Measurements from ENCODE around the gene EHD1. TPM values are rescaled to one million over a fixed set of nuclear protein-coding genes. Genes with fewer than 3 reads are reported as not detected.

EHD1 gene
- total and polyA plus RNA-seq, 9 of the 15 experiments (the other 6 are each of a cell fraction or from before 2014, with no cell fraction given), result 0.46 to 65.0 (median 16.4) TPM

DNA sequence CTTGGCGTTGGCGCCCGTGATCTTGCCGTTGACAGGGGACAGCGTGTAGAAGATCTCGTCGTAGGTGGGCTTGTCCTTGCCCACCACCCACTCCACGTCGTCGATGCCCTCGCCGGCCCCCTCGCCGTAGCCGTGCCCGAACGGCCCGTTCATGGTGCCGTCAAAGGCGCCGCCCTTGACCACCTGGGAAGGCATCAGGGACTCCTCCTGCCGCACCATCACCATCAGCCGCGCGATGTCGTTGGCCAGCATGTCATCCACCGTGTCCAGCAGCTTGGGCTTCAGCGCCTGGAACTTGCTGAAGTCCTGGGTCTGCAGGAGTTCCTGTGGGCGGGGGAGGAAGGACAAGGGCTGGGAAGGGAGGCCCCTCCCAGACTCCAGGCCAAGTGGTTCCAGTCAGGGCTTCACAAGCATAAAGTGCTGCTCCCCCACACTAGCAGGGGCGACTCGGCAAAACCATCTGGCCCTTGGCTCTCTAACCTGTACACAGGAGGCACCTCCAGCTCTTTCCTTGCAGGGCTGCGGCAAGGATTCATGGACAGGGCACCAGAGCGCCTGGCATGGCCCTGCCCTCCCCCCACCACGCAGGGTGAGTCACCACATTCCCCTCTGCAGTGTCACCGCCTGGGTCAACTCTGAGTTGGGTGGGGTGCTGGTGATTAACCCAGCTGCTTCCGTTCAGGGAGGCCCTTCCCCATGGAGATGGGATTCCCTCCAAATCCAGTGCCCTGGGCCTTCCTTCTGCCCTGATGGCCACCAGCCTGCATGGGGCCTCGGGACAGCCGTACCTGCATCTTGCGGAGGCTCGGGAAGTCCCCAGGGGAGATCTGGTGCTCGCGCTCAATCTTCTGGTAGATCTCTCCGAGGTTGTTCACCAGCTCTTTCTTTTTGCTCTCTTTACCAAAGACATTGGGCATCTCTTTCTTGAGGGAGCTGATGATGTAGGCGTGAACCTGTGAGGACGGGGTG, 23.6 kb downstream of the EHD1 start (continued):
- TF ChIP-seq, protein P1, sequence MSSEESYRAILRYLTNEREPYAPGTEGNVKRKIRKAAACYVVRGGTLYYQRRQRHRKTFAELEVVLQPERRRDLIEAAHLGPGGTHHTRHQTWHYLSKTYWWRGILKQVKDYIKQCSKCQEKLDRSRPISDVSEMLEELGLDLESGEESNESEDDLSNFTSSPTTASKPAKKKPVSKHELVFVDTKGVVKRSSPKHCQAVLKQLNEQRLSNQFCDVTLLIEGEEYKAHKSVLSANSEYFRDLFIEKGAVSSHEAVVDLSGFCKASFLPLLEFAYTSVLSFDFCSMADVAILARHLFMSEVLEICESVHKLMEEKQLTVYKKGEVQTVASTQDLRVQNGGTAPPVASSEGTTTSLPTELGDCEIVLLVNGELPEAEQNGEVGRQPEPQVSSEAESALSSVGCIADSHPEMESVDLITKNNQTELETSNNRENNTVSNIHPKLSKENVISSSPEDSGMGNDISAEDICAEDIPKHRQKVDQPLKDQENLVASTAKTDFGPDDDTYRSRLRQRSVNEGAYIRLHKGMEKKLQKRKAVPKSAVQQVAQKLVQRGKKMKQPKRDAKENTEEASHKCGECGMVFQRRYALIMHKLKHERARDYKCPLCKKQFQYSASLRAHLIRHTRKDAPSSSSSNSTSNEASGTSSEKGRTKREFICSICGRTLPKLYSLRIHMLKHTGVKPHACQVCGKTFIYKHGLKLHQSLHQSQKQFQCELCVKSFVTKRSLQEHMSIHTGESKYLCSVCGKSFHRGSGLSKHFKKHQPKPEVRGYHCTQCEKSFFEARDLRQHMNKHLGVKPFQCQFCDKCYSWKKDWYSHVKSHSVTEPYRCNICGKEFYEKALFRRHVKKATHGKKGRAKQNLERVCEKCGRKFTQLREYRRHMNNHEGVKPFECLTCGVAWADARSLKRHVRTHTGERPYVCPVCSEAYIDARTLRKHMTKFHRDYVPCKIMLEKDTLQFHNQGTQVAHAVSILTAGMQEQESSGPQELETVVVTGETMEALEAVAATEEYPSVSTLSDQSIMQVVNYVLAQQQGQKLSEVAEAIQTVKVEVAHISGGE (CRISPR knock-in tag; IDR thresholded peaks at IDR 0.05), result no peak; a peak in 1 of 6 replicates
- TF ChIP-seq ZNF507 (tag; conservative IDR thresholded peaks at IDR 0.05) (no peak), ZNF174 (CRISPR knock-in tag; IDR thresholded peaks at IDR 0.05) (no peak), EP400 (IDR thresholded peaks at IDR 0.05) (peak; percentile 66), NEUROD1 (IDR thresholded peaks at IDR 0.05; ENCODE audit: borderline replicate concordance, low read depth, low read length, partially characterized antibody) (peak; percentile 83), GABPA (tag; conservative IDR thresholded peaks at IDR 0.05; ENCODE audit: low read depth) (no peak), TEAD2 (tag; IDR thresholded peaks at IDR 0.05) (peak; percentile 86), C11orf30 (IDR thresholded peaks at IDR 0.05; ENCODE audit: low read depth) (peak; percentile 76), NELFE (IDR thresholded peaks at IDR 0.05; ENCODE audit: insufficient read depth, insufficient read length) (no peak), ZNF766 (CRISPR knock-in tag; conservative IDR thresholded peaks at IDR 0.05) (no peak), JUN (IDR thresholded peaks at IDR 0.05; ENCODE audit: borderline replicate concordance, low read depth, low read length) (peak; percentile 99), JUN (CRISPR knock-in tag; IDR thresholded peaks at IDR 0.05; ENCODE audit: borderline replicate concordance) (peak; percentile 98), HNRNPLL (IDR thresholded peaks at IDR 0.05; ENCODE audit: low read depth, low read length, poor library complexity, severe bottlenecking) (no peak)
- TF ChIP-seq, protein P2, sequence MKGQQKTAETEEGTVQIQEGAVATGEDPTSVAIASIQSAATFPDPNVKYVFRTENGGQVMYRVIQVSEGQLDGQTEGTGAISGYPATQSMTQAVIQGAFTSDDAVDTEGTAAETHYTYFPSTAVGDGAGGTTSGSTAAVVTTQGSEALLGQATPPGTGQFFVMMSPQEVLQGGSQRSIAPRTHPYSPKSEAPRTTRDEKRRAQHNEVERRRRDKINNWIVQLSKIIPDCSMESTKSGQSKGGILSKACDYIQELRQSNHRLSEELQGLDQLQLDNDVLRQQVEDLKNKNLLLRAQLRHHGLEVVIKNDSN (CRISPR knock-in tag; IDR thresholded peaks at IDR 0.05), result no peak
- TF ChIP-seq, protein P3, sequence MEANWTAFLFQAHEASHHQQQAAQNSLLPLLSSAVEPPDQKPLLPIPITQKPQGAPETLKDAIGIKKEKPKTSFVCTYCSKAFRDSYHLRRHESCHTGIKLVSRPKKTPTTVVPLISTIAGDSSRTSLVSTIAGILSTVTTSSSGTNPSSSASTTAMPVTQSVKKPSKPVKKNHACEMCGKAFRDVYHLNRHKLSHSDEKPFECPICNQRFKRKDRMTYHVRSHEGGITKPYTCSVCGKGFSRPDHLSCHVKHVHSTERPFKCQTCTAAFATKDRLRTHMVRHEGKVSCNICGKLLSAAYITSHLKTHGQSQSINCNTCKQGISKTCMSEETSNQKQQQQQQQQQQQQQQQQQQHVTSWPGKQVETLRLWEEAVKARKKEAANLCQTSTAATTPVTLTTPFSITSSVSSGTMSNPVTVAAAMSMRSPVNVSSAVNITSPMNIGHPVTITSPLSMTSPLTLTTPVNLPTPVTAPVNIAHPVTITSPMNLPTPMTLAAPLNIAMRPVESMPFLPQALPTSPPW (CRISPR knock-in tag; IDR thresholded peaks at IDR 0.05), result peak; percentile 83
- TF ChIP-seq, protein P4, sequence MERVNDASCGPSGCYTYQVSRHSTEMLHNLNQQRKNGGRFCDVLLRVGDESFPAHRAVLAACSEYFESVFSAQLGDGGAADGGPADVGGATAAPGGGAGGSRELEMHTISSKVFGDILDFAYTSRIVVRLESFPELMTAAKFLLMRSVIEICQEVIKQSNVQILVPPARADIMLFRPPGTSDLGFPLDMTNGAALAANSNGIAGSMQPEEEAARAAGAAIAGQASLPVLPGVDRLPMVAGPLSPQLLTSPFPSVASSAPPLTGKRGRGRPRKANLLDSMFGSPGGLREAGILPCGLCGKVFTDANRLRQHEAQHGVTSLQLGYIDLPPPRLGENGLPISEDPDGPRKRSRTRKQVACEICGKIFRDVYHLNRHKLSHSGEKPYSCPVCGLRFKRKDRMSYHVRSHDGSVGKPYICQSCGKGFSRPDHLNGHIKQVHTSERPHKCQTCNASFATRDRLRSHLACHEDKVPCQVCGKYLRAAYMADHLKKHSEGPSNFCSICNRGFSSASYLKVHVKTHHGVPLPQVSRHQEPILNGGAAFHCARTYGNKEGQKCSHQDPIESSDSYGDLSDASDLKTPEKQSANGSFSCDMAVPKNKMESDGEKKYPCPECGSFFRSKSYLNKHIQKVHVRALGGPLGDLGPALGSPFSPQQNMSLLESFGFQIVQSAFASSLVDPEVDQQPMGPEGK (CRISPR knock-in tag; IDR thresholded peaks at IDR 0.05; ENCODE audit: borderline replicate concordance), result no peak
- TF ChIP-seq, protein P5, sequence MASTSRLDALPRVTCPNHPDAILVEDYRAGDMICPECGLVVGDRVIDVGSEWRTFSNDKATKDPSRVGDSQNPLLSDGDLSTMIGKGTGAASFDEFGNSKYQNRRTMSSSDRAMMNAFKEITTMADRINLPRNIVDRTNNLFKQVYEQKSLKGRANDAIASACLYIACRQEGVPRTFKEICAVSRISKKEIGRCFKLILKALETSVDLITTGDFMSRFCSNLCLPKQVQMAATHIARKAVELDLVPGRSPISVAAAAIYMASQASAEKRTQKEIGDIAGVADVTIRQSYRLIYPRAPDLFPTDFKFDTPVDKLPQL (IDR thresholded peaks at IDR 0.05; ENCODE audit: extremely low read depth, insufficient read length), result no peak

Data from K562 (cell line).